Measurements from ENCODE around the gene GALK2. TPM values are rescaled to one million over a fixed set of nuclear protein-coding genes. Genes with fewer than 3 reads are reported as not detected.
"Not testable (repeated sequence)": the region's sequence is repeated elsewhere in the genome, so short reads cannot be mapped to it uniquely, and the experiment has no call there.

The GALK2 gene
- total RNA-seq, 1 donor from 2014 or later, result 41.2 TPM

DNA sequence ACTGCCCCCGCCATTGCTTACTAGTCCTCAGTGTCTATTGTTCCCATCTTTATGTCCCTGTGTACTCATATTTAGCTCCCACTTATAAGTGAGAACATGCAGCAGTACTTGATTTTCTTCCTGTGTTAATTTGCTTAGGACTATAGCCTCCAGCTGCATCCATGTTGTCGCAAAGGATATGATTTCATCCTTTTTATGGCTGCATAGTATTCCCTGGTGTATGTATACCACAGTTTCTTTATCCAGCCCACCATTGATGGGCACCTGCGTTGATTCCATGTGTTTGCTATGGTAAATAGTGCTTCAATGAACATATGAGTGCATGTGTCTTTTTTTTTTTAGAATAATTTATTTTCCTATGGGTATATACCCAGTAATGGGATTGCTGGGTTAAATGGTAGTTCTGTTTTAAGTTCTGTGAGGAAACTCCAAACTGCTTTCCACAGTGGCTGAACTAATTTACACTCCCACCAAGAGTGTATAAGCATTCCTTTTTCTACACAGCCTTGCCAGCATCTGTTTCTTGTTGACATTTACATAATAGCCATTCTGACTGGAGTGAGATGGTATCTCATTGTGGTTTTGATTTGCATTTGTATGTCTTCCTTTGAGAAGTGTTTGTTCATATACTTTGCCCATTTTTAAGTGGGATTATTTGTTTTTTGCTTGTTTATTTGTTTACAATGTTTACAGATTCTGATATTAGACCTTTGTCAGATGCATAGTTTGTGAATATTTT, 53.7 kb downstream of the GALK2 start:
- DNase-seq (ENCODE audit: low spot score), result no peak

DNA sequence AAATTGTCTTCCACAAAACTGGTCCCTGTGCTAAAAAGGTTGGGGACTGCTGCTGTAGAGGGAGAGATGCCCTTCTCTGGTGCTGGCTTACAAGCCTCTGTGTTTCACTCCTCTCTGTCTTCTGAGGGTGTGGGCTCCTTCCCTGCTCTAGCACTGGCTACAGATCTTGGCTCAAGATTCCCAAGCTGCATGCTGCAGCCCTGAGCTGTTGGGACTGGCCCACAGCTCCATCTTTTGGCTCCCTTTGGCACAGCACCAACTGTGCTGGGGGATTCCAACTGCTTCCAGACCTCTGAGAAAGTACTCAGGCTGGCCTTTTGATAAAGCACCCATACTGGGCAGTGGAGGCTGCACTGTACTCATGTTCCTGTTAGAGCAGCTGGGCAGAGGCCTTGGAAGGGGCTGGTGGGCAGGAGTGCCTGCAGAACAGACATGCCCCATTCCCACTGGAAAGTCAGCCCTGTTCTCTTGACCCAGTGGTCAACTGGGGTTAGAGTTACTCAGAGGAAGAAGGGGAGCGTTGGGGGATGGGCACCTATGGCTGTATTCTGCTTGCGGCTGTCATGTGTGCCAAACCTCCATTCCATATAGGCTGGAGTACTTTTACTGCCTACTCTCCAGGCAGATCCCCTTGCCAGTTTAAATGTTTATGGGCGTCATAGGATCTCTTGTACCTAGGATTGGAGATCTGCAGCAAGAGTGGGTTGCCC, 55.7 kb downstream of the GALK2 start:
- no peak for DNase-seq (ENCODE audit: low spot score)

DNA sequence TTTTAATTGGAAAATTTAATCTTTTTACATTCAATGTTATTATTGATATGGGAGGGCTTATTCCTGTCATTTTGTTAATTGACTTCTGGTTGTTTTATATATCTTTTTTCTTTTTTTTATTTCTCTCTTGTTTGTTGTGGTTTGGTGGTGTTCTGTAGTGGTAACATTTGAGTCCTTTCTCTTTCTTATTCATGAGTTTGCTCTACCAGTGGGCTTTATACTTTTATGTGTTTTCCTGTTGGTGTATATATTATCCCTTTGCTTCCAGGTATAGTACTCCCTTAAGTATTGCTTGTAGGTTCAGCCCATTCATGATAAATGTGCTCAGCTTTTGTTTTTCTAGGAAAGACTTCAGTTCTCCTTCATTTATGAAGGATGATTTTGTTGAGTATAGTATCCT, 57.6 kb downstream of the GALK2 start:
- DNase-seq (ENCODE audit: low spot score), result no peak

DNA sequence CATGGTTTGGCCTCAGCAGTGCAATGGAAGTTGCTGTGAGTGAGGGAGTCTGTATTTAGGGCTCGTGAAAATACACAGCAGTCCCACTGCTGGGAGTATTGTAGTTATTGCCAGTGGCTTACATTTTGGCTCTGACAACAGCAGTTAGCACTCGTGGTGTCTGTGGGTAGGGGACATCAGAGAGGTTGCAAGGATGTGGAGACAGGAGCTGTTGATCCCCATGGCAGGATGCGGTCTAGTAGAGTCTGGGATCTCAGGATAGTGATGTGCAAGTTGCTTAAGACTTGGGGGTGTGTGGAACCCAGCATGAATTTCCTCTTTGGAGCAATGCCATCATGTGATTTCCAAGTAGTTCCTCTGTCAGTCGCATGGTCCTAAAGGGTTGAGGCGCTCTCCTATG, 59.9 kb downstream of the GALK2 start:
- DNase-seq (ENCODE audit: low spot score), result no peak

DNA sequence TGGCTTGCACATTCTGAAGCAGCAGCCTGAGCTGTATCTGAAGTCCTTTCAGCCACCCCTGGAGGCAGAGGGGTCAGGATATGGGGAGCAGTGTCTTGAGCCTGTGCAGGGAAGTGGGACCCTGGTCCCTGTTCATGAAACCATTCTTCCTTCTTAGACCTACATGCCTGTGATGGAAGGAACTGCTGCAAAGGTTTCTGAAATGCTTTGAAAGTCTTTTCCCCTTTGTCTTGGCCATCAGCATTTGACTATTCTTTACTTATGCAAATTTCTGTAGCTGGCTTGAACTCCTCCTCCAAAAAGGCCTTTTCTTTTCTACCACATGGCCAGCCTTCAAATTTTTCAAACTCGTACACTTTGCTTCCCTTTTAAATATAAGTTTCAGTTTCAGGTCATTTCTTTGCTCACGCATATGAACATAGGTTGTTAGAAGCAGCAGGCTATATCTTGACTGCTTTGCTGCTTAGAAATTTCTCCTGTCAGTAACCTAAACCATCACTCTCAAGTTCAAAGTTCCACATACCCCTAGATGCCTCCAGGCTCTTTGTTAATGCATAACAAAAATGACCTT, 62.3 kb downstream of the GALK2 start:
- no peak for DNase-seq (ENCODE audit: low spot score)

DNA sequence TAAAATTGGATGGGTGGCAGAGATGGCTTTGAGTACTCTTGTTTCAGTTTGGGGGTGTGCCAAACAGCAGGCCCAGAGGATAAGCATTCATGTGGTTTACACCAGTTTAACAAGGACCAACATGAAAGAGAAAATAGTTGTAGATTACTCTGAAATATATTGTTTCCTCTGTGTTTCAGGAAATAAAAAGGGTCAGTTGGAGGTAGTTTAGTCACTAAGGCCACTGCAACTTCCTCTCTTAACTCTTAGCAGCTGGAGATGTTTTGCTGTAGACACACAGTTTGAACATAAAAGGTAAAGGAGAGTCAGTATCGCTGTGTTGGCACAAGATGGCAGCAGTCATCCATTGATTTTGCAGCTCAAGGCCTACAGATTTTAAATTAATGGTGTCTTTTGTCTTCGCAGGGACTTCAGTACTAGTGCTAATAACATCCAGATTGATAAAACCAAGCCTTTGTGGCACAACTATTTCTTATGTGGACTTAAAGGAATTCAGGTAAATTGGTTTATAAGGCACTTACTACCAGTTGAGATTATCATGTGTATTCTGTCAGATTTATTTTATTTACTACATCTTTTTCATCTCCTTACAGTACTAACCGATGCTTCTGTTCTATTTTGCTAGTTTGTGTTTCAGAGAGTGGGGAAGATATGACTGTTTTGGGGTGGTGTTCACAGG, 65.5 kb downstream of the GALK2 start:
- peak; percentile 59 for DNase-seq (ENCODE audit: low spot score)

DNA sequence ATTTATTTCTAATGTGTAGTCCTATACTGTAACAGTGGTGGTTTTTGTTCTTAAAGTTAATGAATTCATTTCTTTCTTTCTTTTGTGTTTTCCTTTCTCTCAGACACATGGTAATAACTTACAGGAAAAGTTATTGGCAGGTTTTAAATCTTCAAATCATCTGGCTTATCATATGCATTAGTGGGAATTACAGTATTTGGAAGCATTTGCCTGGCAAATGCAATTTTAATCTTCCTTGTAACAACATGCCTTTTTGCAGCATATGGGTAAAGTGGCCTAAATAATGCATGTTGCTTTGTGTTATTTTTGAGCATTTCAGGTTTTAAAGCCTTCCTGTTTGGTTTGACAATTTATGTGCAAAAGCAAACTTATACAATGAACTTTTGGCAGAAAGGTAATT, 66.8 kb downstream of the GALK2 start:
- DNase-seq (ENCODE audit: low spot score), result no peak

DNA sequence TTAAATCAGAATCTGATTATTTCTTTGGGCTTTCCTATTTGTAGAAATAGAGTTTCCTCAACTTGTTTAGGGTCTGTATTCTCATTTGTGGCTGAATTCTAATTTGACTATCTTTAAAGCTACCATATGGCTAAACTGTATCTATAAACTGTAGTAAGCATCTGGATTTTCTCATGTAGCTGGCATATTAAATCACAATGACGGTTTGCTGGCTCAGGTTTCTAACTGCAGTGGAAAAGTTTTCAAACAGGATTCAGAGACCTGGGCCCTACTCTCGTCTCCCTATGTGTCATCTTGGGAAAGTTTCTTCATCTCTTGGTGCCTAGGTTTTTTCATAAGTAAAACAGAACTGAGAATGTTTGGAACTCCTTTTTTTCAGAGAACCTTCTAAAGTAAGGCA, 68.3 kb downstream of the GALK2 start:
- DNase-seq (ENCODE audit: low spot score), result no peak

DNA sequence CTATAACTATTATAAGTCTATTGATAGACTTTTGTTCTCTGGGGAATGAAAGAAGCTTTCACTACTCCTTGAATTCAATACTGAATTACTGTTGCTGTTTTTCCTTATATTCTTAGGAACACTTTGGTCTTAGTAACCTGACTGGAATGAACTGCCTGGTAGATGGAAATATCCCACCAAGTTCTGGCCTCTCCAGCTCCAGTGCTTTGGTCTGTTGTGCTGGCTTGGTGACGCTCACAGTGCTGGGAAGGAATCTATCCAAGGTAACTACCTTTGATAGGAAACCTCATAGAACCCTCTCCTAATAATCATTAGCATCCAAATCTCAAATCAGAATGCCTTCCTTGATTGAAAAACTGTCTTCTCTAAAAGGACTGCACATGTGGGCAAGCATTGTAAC, 69.1 kb downstream of the GALK2 start:
- DNase-seq (ENCODE audit: low spot score), result no peak

DNA sequence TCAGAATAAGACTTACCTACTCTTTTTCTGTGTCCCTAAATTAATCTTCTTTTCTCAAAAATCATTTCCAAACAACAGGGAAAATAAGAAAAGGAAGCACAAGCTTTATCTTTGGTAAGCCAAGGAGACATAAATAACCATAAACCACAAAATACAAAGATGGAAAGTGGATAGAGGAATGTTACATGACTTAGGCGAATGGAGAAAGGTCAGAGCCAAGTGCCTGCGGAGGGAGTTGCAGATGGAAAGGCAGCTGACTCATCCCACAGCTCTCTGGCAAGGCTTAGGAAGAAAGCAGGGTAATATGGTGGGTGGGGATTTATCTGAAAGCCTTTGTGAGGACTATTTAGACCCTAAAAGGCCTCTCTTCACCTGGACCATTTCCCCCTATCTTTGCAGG, 72.8 kb downstream of the GALK2 start:
- no peak for DNase-seq (ENCODE audit: low spot score)

DNA sequence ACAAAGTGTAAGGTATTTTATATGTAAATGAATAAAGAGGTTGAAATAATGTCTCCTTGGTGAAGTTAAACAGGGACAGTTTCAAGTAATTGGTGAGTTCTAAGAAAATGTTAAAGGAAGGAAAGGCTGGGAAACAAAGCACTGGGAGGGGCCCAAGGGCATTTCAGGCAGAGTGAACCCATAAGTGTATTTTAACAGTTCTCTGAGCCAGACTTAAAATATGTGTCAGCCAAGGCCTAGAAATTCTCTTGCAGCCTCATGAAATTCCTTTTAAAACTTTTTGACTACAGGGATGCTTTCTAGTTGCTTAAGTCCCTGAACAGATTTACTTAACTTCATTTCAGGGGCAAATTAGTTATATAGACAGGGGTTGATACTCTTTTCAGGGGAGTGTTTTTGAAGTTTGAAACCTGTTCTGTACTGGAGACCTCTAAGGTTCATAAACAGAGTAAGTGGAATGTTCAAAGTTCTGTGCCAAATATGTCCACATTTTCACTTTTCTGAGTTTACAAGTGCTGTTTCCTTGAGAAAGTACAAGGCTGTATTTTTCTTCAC, 77.6 kb downstream of the GALK2 start:
- DNase-seq (ENCODE audit: low spot score), result no peak

DNA sequence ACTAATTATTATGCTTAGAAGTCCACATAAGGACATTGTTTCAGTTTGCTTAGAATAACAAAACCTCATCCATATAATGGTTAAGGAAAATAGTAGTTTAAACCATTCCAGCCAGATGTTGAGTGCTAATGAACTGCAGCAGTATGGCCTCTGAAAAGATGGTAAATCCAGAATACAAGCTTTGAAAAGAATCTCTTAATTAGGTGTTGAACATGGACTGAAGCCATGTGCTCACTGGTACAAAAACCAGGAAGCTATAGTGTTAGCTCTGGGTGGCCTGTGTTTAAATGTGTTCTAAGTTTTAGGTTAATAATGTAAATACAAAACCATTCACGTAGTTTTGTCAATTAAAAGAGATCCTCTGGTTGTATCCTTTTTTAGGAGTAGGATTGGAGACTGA, 78.2 kb downstream of the GALK2 start:
- DNase-seq (ENCODE audit: low spot score), result no peak

DNA sequence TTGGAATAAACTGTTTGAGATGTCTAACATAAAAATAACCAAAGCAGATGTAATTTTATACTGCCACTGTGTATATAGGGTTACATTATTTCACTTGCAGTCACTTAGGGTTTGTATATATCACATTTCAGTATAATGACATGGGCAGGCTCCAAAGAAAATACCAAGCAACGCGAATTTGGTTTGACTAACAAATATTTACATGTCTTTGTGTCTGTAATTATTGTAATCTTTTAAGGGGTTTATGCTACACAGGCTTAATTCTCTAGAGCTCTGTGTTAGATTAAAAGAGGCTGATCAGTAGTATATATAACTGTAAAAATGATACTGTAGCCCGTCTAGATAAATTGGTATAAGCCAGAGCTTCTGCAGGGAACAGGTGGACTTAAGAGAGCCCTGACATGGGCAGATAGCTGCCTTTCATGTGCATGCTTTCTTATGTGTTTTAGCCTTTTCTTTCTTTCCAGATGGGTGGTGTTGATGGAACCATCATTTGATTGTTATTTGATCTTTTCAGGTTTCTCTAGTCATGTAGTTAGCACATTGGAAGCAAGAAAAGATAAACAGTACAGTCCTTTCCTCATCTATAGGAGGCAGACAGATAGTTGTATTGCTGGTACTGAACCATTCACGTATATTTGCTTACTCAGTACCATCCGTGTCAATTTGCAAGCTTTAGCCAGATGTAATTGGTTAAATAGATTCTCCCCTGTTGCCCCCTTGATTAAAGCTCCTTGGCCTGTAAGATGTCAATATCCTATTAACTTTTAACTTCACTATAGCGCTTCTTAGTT, 86.1 kb downstream of the GALK2 start:
- no peak for DNase-seq (ENCODE audit: low spot score)

DNA sequence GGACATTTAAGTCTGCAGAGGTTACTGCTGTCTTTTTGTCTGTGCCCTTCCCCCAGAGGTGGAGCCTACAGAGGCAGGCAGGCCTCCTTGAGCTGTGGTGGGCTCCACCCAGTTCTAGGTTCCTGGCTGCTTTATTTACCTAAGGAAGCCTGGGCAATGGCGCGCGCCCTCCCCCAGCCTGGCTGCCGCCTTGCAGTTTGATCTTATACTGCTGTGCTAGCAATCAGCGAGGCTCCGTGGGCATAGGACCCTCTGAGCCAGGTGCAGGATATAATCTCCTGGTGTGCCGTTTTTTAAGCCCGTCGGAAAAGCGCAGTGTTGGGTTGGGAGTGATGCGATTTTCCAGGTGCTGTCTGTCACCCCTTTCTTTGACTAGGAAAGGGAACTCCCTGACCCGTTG, 95.1 kb downstream of the GALK2 start:
- DNase-seq (ENCODE audit: low spot score), result not testable (repeated sequence)

DNA sequence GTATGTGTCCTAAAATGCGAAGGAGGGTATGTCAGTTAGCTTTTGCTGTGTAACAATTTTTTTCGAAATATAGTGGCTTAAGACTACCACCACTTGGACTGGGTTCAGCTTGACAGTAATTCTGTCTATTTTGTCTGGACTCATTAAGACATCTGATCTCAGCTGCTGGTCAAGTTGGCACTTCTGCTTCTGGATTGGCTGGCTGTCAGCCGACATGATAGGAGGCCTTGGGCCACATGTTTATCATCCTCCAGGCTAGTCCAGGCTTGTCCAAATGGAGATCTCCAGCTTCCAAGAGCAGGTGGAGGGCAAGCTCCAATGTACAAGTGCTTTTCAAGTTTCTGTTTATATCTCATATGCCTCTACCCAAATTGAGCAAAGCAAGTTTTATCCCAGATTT, 95.9 kb downstream of the GALK2 start:
- no peak for DNase-seq (ENCODE audit: low spot score)

DNA sequence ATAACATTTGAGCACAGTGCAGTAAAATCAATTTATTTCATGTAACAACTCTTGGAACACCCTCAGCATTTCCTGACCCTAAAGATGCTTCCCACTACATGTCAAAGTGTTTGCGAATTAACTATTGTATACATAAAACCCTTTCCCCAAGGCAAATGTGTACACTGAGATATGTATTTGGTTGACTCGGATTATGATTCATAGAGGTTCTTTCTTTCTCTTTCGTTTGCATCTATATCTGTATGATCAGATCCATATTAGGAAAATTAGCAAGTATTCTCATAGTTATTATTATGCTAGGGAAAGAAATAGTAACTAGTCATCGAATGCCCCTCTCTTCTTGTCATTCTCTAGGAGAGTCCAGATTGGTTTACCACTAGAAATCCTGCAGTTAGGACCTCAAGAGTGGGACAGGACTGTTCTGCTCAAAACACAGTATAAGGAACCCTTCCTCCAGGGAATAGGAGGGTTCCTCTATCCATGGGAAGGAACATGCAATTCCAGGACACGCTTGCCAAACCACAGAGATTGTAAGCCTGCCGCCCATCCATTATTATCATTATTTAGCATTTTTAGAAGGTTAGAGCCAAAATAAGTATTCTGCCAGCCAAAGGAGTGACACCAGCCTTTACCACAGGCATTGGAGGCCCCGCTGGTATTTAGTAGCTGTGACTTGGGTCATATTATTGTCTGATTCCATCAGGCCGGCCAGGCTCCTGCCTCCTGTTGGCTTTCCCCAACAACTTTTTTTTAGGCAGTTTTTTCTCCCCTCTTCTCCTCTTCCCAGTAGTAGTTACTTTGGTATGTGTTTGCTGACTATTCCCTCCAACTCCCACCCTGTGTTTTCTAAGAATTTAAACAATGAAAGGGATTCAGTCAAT, 100.7 kb downstream of the GALK2 start:
- peak; percentile 15 for DNase-seq (ENCODE audit: low spot score)

DNA sequence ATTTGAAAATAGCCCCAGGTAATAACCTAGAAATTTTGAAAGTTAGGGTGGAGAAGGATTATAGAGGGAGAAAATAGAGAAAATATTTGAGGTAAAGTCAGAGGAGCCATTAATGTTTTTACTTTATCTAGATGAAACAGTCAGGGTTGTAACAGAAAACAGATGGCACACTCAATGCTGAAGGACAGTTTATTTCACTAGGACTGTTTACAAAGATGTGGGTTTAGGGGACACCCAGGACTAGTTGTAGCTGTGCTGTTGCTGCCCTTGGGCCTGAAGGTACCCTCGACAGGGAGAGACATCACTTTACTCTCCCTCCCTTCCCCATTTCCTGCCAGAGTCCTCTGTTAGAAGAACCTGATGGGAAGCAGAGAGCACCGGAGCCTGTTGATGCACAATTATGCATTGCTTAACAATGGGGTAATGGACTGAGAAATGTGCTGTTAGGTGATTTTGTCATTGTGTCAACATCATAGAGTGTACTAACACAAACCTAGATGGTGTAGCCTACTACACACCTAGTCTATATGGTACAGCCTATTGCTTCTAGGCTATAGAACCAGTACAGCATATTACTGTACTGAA, 103.8 kb downstream of the GALK2 start:
- DNase-seq (ENCODE audit: low spot score), result no peak

DNA sequence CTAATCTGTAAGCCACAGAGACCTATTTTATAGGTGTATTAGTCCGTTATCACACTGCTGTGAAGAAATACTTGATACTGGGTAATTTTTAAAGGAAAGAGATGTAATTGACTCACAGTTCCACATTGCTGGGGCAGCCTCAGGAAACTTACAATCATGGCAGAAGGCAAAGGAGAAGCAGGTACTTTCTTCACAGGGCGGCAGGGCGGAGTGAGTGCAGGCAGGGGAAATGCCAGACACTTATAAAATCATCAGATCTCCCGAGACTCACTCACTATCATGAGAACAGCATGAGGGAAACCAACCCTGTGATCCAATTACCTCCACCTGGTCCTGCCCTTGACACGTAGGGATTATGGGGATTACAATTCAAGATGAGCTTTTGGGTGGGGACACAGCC, 108.7 kb downstream of the GALK2 start:
- no peak for DNase-seq (ENCODE audit: low spot score)

DNA sequence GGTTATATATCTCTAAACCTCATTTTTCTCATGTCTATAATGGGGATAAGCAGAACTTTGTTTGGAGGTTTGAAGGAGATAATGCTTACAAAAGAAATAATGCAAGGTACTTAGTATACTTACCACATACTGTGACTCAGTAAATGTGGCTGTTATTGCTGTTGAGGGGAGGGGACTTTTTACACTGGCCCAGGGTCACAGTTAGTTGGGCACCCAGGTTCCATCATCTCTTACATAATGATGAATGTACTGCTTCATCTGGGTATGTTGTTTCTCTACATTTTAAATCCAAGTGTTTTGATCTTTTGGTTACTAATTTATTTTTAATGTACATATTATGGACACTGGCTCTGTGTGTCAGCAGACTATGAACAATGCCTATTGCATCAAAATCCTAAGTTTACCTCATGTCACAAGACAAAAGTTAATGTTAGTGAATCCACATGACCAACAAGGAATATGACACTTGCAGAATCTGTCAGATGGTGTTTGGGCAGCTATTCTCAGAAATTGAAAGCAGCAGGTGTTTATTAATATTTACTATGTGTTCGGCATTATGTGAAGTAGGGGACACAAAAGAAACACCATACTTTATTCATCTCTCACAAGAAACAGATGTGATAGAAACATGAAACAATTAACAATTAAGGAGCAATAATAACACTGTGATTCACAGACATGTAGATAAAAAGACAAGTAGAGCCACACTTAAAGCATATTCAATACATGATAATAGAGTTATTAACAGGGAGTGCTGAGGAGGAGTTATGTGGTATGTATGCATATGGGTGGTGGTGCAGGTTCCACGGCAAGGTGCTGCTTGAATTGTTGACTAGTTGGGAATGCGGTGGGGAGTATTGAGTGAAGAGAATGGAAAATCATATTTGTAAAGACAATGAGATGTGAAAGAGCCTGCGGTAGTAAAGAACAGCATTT, 109.7 kb downstream of the GALK2 start:
- DNase-seq (ENCODE audit: low spot score), result no peak

All from mucosa of gallbladder (tissue), 1 donor.